Vagina (tissue), 2 donors: ENCODE results near the gene B4GALNT3.

ENCODE experiments used
- POLR2A ChIP-seq, 2 donors: fragments of 450-650 bp; IDR thresholded peaks; one replicate each; pipeline ENCODE4 v1.6.1; 2017; ENCODE audit warnings: antibody characterized with exemption in 2 of 2, mild to moderate bottlenecking in 2 of 2, moderate library complexity in 2 of 2
- POLR2AphosphoS5 ChIP-seq, 2 donors: sonication (generic); formaldehyde crosslinking; IDR thresholded peaks; one replicate each; pipeline ENCODE4 v1.9.0; 2017; ENCODE audit warnings: antibody characterized with exemption in 2 of 2, mild to moderate bottlenecking in 2 of 2, low read depth in 1 of 2; ENCODE audit not compliant: insufficient read depth in 1 of 2
- TF ChIP-seq, protein P1 (sequence below), 3 experiments: fragments of 450-650 bp in 2 of 3; fragments of 200-600 bp in 1 of 3; sonication (generic) in 1 of 3; IDR thresholded peaks; one replicate each; pipeline ENCODE4 v1.5.1; 2017 to 2019; ENCODE audit warnings: antibody characterized with exemption in 3 of 3, mild to moderate bottlenecking in 2 of 3, moderate library complexity in 2 of 3

DNA sequence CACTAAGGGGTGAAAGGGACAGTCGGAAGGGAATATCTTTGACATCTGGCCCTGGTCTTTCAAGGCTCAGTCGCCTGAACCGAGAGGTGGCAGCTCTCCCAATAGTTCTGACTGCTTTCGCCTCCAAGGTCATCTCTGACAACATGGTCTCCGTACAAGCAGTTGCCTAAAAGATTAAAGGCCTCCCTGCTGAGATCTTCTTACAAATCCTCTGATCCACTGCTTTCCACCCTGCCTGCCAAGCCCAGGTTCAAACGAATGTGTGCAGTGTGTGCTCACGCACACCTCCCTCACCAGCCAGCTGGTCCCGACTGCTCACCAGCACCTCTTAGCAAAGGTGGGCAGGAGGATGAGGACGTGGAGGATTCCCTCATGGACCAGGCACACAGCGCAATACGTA is 10.4 kb downstream of the B4GALNT3 start:
- TF ChIP-seq, protein P1, sequence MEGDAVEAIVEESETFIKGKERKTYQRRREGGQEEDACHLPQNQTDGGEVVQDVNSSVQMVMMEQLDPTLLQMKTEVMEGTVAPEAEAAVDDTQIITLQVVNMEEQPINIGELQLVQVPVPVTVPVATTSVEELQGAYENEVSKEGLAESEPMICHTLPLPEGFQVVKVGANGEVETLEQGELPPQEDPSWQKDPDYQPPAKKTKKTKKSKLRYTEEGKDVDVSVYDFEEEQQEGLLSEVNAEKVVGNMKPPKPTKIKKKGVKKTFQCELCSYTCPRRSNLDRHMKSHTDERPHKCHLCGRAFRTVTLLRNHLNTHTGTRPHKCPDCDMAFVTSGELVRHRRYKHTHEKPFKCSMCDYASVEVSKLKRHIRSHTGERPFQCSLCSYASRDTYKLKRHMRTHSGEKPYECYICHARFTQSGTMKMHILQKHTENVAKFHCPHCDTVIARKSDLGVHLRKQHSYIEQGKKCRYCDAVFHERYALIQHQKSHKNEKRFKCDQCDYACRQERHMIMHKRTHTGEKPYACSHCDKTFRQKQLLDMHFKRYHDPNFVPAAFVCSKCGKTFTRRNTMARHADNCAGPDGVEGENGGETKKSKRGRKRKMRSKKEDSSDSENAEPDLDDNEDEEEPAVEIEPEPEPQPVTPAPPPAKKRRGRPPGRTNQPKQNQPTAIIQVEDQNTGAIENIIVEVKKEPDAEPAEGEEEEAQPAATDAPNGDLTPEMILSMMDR (IDR thresholded peaks at IDR 0.05): no peak
- TF ChIP-seq POLR2AphosphoS5 (IDR thresholded peaks at IDR 0.05; ENCODE audit: insufficient read depth in 1 of 2, low read depth in 1 of 2) (no peak), POLR2A (IDR thresholded peaks at IDR 0.05) (no peak)
